GM12874 (cell line): Measurements from ENCODE around the gene UBE2H.

ENCODE experiments used
- CTCF ChIP-seq: IDR thresholded peaks from 2 replicates; pipeline ENCODE4 v1.5.1; 2011; ENCODE audit warnings: low read depth, mild to moderate bottlenecking, control low read depth, low read length, moderate library complexity; ENCODE audit not compliant: insufficient read depth

Gene UBE2H

GRCh38 chr7:129903935-129904334 is 48.8 kb downstream of the UBE2H start:
- no peak for TF ChIP-seq CTCF

- TF ChIP-seq CTCF = no peak
Observed at GRCh38 chr7:129902788-129903422, 49.9 kb downstream of the UBE2H start.

- TF ChIP-seq CTCF = no peak
Observed at GRCh38 chr7:129898502-129899160, 54.1 kb downstream of the UBE2H start.

GRCh38 chr7:129898007-129898406 is 54.8 kb downstream of the UBE2H start:
- TF ChIP-seq CTCF = no peak

GRCh38 chr7:129896568-129897382 is 56.0 kb downstream of the UBE2H start:
- no peak for TF ChIP-seq CTCF

GRCh38 chr7:129890090-129890489 is 62.7 kb downstream of the UBE2H start:
- TF ChIP-seq CTCF = no peak

- no peak for TF ChIP-seq CTCF
Observed at GRCh38 chr7:129889133-129889844, 63.5 kb downstream of the UBE2H start.
